ENCODE data around the gene KAT6B.
"Not testable (repeated sequence)": the region's sequence is repeated elsewhere in the genome, so short reads cannot be mapped to it uniquely, and the experiment has no call there.

KAT6B gene

DNA sequence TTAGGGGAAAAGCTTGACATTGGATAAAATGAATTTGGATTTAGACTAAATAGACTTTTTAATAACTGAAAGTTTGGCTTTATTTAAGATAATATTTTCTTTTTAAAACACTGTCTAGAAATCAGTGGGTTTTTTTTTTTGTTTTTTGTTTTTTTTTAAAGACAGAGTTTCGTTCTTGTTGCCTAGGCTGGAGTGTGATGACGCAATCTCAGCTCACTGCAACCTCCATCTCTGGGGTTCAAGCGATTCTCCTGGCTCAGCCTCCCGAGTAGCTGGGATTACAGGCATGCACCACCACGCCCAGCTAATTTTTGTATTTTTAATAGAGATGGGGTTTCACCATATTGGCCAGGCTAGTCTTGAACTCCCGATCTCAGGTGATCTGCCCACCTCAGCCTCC is 66.9 kb downstream of the KAT6B start:
- DNase-seq, result not testable (repeated sequence)

DNA sequence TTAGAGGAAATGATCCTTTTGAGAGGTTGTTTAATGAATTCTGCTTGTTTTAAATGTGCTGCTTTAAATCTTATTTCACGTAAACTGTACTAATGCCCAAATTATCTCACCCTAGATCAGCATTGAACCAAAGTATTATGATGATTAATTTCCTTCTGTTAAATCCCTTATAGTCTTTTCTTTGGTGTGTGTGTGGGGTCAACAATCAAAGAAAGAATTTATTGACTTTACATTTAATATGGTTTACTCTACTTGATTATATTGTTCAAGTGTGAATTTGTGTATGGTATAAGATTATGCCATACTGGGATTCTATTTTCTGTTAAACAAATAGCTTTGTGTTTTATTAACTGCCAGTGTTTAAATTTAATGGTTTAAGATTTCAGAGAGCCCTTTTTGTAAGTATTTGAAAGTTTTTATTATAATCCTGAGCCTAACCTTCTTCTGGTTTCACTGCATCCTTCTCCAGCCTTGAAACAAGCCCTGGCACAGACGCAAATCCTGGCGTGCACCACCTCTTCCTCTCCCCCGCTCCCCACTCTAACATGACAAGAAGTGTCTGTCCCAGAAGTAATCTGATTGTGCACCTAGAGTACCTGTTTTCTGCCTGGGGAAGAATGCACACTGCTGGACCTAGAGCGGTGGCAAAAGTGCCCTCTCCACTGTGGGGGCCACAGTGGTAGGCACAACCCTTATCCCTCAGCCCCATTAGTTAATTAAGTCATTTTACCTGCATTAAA is 70.6 kb downstream of the KAT6B start:
- DNase-seq, result no peak

DNA sequence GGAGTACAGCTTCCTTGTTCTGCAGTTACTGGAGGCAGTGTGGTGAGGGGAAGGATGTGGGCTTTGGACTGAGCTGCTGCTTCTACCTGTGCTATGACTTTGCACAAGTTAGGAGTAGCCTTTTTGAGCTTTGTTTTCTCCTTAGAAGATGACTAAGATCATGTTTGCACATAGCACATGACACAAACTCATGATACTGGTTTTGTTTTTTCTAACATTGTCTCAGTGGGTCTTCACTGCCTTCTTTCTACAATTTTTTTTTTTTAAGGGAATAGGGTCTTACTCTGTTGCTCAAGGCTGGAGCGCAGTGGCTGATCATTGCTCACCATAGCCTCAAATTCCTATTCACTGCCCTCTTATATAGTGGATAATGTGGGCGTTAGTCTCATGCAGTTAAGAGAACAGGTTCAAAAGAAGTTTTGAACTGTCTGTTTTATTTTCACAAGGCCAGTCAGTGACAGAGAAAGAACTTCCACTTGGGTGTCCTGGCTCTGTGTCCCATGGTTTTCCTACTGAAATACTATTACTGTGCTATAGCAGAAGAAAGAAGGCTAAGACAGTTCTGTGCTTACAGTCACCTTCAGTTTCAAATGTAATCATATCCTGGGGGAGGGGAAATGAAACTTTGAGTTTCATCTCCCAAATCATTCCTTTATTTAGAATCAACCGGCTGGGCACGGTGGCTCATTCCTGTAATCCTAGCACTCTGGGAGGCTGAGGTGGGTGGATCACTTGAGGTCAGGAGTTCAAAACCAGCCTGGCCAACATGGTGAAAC is 72.0 kb downstream of the KAT6B start:
- no peak for DNase-seq

DNA sequence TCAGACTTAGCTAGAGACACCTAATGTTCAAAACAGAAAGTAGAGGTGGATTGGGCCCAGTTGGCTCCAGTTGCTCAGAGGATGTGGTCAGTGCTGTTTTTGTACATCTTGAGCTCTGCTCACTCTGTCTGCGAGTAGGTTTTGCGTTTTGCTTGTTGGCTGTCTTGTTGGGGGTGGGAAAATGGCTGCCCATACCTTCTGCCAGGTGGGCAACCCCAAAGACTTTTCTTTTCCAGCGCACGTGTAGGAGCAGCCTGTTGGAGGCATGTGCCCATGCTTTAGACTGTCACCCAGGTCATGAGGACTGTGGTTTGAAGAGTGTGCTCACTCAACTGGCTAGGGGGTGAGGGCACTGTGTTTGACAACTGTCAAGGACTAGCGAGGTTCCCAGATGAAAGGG is 73.9 kb downstream of the KAT6B start:
- DNase-seq, result no peak

GRCh38 chr10:74901301-74901700 is 74.9 kb downstream of the KAT6B start:
- no peak for DNase-seq

- DNase-seq, result no peak
Observed at GRCh38 chr10:74901867-74902450, 75.6 kb downstream of the KAT6B start.

DNA sequence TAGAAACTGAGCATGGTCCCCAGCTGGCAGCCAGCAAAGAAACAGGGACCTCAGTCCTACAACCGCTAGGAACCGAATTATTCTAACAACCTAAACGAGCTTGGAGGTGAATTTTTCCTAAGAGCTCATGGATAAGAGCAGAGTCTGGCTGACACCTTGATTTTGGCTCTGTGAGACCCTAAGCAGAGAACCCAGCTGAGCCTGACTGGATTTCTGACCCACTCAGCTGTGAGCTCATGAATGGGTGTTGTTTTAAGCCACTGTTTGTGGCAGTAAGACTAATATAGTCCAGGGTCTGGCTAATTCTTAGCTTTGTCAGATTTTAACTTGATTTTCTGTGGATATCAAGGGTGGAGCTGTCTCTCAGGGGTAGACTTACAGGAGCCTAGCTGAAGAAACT is 77.1 kb downstream of the KAT6B start:
- no peak for DNase-seq

DNA sequence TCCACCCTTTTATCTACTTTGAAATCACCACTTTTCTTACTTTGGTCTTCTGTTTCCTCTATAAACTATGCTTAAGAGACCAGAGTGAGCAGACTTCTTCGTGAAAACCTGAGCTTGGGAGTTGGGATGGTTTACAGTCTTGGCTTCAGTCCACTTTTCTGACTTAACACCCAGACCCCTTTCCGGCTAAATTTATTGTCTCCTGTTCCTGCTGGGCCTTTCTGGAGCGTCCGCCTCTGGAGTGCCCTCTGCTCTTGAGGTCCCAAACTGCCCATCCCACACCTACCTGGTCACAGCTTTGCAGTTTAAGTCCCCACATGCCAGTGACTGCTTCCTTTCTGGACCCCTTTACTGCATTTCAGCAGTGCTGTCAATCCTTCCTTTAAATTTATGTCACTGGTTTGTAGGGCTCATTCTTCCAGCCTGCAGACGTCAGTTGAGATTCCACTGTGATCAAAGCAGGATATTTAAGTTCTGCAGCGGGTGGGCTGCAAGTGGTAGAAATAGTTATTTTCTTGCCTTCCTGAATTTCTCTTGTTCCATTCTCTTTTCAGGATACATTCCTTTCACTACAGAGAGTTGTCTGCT is 80.3 kb downstream of the KAT6B start:
- no peak for DNase-seq

GRCh38 chr10:74909670-74910069 is 83.3 kb downstream of the KAT6B start:
- no peak for DNase-seq

GRCh38 chr10:74910241-74910975 is 84.0 kb downstream of the KAT6B start:
- DNase-seq, result no peak

DNA sequence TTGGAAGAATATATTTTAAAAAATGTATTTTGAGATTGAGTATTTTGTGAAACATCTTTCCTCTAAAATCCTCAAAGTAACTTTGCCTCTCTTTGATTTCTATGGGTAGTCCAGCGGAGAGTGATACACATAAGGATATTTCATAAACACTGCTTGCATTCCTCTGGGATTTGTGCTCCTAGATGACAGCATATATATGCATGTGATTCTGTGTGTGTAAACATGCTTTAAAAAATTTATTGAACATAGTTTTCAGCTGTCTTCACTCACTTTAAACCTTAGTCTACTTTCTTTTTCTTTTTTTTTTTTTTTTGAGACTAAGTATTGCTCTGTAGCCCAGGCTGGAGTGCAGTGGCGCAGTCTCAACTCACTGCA is 84.6 kb downstream of the KAT6B start:
- no peak for DNase-seq

GRCh38 chr10:74912182-74912581 is 85.8 kb downstream of the KAT6B start:
- no peak for DNase-seq

- DNase-seq, result no peak
Observed at GRCh38 chr10:74912682-74913081, 86.3 kb downstream of the KAT6B start.

GRCh38 chr10:74913377-74913979 is 87.1 kb downstream of the KAT6B start:
- no peak for DNase-seq

- DNase-seq, result no peak
Observed at GRCh38 chr10:74916283-74916682, 89.9 kb downstream of the KAT6B start.

- DNase-seq, result no peak
Observed at GRCh38 chr10:74917481-74918077, 91.2 kb downstream of the KAT6B start.

DNA sequence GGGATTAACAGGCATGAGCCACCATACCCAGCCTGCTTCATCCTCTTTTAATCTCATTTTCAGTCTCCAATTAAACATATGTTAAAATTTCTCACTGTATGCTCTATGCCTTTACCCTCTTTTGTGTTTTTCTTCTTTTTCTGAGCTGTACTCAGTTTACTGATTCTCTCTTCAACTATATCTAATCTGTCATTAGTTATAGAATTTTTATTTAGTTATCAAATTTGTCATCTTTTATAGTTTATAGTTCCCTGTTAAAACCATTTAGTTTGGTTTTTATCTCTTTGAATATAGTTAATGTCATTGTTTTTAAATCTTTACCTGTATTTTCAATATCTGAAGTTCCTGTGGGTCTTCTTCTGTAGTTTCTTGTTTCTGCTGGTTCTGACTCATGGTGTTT is 93.3 kb downstream of the KAT6B start:
- DNase-seq, result no peak

DNA sequence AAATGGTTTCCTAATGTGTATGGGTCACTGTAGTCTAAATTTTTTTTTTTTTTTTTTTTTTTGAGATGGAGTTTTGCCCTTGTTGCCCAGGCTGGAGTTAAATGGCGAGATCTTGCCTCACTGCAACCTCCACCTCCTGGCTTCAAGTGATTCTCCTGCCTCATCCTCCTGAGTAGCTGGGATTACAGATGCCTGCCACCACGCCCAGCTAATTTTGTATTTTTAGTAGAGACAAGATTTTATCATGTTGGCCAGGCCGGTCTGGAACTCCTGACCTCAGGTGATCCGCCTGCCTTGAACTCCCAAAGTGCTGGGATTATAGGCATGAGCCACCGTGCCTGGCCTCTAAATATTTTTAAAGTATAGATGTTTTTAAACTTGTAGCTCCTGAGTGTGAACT is 94.7 kb downstream of the KAT6B start:
- not testable (repeated sequence) for DNase-seq

DNA sequence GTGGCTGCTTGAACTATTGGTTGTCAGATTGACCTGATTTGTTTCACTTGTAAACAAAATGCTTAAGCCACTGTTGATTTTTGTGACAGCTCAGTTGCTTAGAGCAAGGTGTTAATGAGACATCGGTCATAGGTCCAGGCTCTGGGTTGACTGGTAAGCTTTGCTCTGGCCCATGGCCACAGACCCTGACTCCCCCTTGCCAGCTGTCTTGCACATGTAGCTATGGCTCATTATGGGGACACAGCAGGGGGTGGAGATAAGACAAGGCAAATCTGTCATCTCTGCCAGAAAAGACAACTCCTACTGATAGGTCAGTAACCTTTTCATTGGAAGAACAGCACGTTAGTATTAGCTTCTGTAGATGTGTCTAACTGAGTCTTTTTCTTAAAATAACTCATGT is 95.3 kb downstream of the KAT6B start:
- DNase-seq, result no peak

- no peak for DNase-seq
Observed at GRCh38 chr10:74922921-74923320, 96.5 kb downstream of the KAT6B start.

DNA sequence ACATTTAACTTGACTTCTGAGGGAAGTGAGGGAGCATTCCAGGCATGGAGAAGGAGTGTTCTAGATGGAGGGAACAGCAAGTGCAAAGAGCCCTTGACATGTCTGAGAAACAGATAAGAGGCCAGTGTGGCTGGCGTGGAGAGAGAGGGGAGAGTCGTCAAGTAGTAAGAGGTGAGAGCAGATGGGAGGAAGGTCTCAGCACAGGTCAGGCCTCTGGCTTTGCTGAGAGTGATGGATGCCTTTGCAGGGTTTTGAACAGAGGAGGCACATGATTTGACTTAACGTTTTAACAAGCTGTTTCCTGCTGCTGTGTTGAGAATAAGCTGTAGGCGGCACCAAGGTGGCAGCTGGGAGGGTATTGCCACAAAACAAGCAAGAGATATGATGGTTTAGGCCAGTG is 97.2 kb downstream of the KAT6B start:
- no peak for DNase-seq
